Esophagus muscularis mucosa (tissue), 4 donors: Measurements from ENCODE around the gene REEP6.
"Not testable (repeated sequence)": the region's sequence is repeated elsewhere in the genome, so short reads cannot be mapped to it uniquely, and the experiment has no call there.

Experiments used
- CTCF ChIP-seq, 3 experiments: fragments of 200-600 bp in 2 of 3; fragments of 450-650 bp in 1 of 3; sonication (generic) in 2 of 3; IDR thresholded peaks; one replicate each; pipeline ENCODE4 v1.5.1; 2017 to 2019; ENCODE audit warnings: antibody characterized with exemption in 3 of 3, mild to moderate bottlenecking in 2 of 3, moderate library complexity in 1 of 3
- EP300 ChIP-seq: sonication (generic); formaldehyde crosslinking; IDR thresholded peaks from one replicate; pipeline ENCODE4 v1.6.1; 2017; ENCODE audit warnings: antibody characterized with exemption
- POLR2A ChIP-seq: fragments of 450-650 bp; IDR thresholded peaks from one replicate; pipeline ENCODE4 v1.6.1; 2017; ENCODE audit warnings: antibody characterized with exemption, moderate library complexity, mild to moderate bottlenecking, low read depth
- POLR2AphosphoS5 ChIP-seq, 2 donors: sonication (generic); formaldehyde crosslinking; IDR thresholded peaks; one replicate each; pipeline ENCODE4 v1.6.1; 2017; ENCODE audit warnings: antibody characterized with exemption in 2 of 2

GRCh38 chr19:1535699-1536098, 44.7 kb downstream of the REEP6 start:
- TF ChIP-seq CTCF (IDR thresholded peaks at IDR 0.05); POLR2A; POLR2AphosphoS5 (IDR thresholded peaks at IDR 0.05); EP300: not testable (repeated sequence)
